Measurements from ENCODE around the gene SOHLH1.

Gene SOHLH1

GRCh38 chr9:135704483-135704882, 5.2 kb upstream of the SOHLH1 start:
- no peak overlapping the region for H3K4me3 ChIP-seq (ENCODE audit: low read depth, low read length)

- H3K4me3 ChIP-seq (ENCODE audit: low read depth, low read length): no peak overlapping the region
Measured at GRCh38 chr9:135703726-135704125, 4.4 kb upstream of the SOHLH1 start.

DNA sequence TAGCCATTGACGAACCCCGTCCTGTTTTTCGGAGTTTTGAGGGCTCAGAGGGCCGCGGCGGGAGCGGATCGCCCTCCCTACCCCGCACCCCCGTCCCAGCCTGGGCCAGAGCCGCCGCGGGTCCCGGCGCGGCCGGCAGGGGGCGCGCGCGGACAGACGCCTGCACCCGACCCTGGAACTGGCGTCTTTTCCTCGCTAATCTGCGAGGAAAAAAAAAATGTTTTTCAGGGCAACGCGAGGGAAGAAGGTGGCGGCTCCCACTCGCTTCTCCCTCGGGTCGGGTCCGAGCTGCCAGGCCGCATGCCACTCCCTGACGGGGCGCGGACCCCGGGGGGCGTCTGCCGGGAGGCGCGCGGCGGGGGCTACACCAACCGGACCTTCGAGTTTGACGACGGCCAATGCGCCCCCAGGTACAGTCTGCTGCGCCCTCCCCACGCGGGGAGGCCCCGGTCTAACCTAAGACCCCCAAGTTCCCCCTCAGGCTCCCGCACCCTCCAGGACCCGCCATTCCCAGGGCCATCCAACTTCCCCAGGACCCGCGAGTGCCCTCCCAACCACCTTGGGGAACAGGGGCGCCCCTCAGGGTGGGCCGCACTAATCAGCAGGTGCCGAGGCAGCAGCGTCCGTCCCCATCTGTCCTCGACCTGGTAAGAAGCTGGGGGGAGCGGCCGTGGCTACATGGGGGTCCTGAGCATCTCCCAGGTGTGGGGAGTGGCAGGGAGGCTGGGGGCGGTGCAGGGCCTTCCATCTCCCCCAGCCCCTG, 2.9 kb upstream of the SOHLH1 start, which contains the start of gene KCNT1:
TSS of gene KCNT1 (plus strand) at position 227 of the 763 bp plus-strand sequence. CDS start at position 301, 74 bp downstream.
- H3K4me3 ChIP-seq (ENCODE audit: low read depth, low read length): peak within 1 kb of the TSS; percentile 17

DNA sequence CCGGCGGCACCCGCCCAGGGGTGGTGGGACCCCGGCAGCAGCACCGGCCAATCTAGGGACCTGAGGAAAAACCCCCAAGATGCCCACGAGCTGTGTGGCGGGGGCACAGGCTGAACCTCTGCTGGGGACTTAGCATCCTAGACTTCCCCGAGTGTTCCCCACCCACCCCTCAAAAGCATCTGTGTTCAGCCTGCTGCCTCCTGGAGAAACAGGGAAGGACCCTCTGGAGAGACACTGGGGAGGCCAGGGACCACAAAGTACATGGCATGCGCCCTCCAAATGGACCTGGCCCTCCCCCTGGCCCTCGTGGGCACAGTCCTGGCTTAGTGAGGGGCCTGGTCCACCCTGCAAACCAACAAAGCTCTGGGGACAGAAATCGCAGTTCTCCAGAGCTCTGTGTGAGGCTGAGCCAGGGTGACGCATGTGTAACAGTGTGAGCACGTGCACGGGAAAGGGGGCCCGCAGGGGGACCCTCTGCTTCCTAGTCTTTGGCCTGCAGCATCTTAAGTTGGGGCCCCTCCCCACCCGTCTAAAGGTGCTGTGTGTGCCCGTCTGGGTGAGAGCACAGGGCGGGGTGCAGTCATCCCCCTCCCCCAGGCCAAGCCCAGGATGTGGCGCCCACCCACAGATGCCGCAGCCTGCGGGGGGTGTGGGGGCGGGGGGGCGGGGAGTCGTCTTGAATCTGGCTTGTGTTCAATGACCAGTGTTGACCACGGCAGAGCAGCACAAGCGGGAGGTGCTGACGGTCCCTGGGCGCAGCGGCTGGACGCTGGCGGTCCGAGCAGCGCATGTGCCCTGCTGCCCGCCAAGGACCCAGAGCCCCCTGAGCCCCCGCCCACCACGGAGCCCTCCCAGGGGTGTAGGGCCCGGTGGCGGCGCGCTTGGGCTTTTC, 2.0 kb upstream of the SOHLH1 start:
- H3K4me3 ChIP-seq (ENCODE audit: low read depth, low read length): no peak overlapping the region

- no peak overlapping the region for H3K4me3 ChIP-seq (ENCODE audit: low read depth, low read length)
Measured at GRCh38 chr9:135700525-135700924, 1.2 kb upstream of the SOHLH1 start.

DNA sequence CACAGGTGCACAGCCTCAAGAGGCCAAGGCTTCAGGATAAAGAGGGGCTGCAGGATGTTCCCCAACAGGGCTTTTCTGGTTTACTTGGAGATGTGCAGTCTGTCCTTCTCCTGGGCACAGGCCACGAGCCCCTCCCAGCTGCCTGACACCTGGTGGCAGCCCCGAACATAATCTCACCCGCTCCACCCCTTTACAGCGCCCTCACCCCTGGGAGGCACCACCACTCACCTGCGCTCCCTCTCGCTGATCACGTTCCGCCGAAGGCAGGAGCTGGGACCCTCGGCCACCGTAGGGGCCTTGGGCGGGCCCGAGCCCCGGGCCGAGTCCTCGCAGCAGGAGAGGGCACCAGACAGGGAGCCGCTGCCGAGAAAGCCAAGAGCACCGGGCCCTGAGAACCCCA, 514 bp downstream of the SOHLH1 start:
- H3K4me3 ChIP-seq (ENCODE audit: low read depth, low read length): no peak overlapping the region

DNA sequence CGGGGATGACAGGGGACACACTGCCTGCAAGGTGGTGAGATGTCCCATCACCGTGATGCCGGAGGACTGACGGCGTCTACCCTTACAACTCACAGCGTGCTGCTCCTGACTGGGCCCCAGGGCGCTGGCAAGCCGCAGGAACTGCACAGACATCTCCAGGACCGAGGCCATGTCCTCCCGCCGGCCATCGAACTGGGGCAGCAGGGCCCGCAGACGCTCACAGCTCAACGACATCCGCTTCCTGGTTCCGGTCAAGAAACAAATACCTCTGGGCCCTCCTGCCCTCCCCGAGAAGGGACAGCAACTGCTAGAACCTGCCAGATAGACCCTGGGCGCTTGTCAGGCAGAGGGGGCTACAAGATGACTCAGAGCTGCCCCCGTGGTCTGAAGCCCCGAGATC, 1.0 kb downstream of the SOHLH1 start:
- no peak overlapping the region for H3K4me3 ChIP-seq (ENCODE audit: low read depth, low read length)

GRCh38 chr9:135697226-135697625, 2.1 kb downstream of the SOHLH1 start:
- no peak overlapping the region for H3K4me3 ChIP-seq (ENCODE audit: low read depth, low read length)

DNA sequence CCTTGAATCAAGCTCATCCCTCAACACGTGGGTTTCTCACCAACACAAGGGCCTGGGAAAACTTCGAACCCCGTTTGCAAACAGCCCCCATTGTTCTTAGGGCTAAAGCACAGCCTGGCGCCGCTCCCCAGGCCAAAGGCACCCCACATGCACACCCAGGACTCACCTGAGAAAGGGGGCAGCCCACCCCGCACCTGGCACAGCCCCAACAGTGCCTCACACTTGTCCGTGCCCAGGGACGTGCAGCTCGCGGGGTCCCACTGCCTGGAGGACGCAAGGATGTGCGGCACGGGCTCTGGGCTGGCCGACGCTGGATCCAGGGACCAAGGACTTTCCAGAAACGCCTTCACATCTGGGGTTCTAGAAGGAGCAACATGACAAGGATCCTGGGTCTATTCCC, 2.8 kb downstream of the SOHLH1 start:
- H3K4me3 ChIP-seq (ENCODE audit: low read depth, low read length): no peak overlapping the region

DNA sequence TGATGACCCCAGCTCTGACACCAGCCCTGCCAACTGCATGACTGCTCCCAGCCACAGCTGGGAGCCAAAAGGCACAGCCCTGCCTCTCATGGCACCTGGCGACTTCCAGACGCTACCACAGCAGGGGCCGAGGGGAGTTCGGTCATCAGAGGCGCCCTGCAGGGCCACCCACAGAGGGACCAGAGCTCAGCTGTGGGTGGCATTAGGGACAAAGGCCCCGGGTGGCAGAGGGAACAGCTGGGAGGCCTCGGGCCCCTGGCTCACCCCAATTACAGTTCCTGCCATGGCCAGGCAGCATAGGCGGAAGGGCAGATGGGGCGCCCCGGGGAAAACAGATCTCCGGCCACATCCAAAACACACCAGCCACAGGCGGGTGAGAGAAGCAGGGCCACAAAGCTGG, 3.6 kb downstream of the SOHLH1 start:
- H3K4me3 ChIP-seq (ENCODE audit: low read depth, low read length): no peak overlapping the region

- H3K4me3 ChIP-seq (ENCODE audit: low read depth, low read length): no peak overlapping the region
Measured at GRCh38 chr9:135695036-135695435, 4.2 kb downstream of the SOHLH1 start.

DNA sequence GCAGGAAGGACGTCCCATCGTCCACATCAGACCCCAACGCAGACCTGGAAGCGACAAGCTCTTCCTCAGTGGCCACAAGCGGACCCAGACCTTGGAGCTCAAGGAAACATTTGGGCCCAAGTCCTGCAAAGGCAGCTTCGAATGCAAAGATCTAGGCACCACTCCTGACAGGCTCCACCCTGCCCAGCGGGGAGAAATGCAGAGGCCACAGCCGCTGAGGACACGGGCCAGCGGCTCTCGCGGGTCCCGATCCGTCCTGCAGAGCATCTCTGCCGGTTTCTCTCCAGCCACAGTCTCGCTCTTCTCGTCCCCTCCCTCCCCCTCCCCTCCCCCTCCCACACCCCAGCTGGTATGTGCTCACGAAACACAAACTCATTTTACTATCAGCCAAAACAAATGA, 4.9 kb downstream of the SOHLH1 start:
- no peak overlapping the region for H3K4me3 ChIP-seq (ENCODE audit: low read depth, low read length)

- H3K4me3 ChIP-seq (ENCODE audit: low read depth, low read length): no peak overlapping the region
Measured at GRCh38 chr9:135693771-135694170, 5.5 kb downstream of the SOHLH1 start.

GRCh38 chr9:135693265-135693664, 6.0 kb downstream of the SOHLH1 start:
- no peak overlapping the region for H3K4me3 ChIP-seq (ENCODE audit: low read depth, low read length)

DNA sequence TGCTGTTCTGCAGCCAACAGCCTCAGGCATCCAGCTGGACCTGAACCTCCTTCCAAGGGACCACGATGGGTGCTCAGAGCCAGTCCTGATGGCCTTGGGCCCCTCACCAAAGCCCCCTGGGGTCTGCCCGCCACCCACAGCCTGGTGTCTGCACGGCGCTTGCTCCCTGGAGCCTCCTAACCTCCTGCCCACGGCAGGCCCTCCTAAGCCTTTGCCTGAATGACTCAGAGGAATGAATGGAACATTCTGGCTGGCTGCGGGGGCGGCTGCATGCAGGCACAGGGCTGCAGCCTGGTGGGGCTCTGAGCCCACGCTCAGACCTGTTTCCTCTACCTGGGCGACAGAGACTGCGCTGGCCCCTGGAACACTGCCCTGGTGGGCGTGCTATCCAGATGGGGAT, 6.9 kb downstream of the SOHLH1 start:
- H3K4me3 ChIP-seq (ENCODE audit: low read depth, low read length): no peak overlapping the region

DNA sequence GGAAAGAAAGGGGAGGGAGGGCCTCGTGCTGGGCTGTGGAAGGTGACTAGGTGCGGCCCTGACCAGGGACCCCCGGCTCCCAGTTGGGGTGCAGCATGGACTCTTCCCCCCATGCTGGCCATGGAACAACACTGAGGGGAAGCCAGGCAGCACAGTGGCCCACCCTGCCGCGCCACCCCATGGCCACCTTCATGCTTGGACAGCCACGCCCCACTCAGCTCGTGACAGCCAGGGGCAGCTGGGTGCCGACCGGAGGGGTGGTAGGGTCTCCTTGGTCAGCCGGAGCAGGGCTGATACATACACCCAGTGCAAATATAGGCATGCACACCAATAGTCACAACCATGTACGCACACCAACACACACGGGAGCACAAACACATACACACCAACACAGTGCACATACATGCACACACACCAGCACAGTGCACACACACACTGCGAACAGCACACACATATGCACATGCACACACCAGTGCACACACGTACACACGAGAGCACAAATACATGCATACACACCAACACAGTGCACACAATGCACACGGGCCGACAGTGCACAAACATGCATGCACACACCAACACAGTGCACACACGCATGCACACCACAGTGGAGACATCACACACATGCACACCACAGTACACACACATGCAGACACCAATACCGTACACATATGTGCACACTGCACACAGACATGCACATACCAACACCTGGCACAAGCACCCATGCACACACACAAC, 8.3 kb downstream of the SOHLH1 start:
- no peak overlapping the region for H3K4me3 ChIP-seq (ENCODE audit: low read depth, low read length)

GRCh38 chr9:135689011-135689410, 10.3 kb downstream of the SOHLH1 start:
- no peak overlapping the region for H3K4me3 ChIP-seq (ENCODE audit: low read depth, low read length)

- no peak overlapping the region for H3K4me3 ChIP-seq (ENCODE audit: low read depth, low read length)
Measured at GRCh38 chr9:135687216-135687615, 12.1 kb downstream of the SOHLH1 start.

- H3K4me3 ChIP-seq (ENCODE audit: low read depth, low read length): no peak overlapping the region
Measured at GRCh38 chr9:135684691-135685090, 14.6 kb downstream of the SOHLH1 start.

DNA sequence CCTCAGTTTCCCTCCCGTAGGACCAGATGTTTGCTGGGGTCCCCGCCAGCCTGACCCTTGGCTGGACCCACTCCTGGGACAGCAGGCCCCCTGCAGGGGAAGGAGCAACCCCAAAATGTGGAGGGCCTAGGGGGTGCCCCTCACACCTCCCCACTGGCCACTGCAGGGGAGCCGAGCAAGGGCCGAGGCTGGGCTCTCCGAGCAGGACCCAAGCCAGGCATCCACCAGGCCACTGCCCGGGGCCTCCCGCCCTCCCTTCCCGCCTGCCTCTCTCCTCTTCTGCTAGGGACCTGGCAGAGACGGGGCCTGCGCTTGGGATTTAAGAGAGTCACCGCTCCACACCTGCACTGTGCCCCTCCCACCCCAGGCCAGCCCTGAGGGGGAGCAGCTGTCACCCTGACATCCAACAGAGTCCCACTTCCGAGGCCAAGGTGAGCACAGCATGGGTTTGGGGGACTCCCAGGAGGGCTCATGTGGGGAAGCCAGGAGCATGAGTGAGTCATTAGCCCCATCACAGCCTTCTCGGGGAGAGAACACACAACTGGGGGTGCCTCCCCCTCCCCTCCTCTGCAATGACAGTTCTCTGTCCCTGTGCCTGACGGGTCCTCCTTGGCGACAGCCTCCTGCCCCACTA, 15.8 kb downstream of the SOHLH1 start:
- H3K4me3 ChIP-seq (ENCODE audit: low read depth, low read length): no peak overlapping the region

- H3K4me3 ChIP-seq (ENCODE audit: low read depth, low read length): no peak overlapping the region
Measured at GRCh38 chr9:135681161-135681560, 18.1 kb downstream of the SOHLH1 start.

Measured in iPS-11a (cell line).